Activated B cell treated with CpG ODN at 0.5 μM for 24 hours (primary cell): ENCODE data around the gene CACHD1. TPM values are rescaled to one million over a fixed set of nuclear protein-coding genes. Genes with fewer than 3 reads are reported as not detected.

Experiments used
- ATAC-seq: fragments of 200-7000 bp; cut with Tn5 transposase; one replicate; pipeline ENCODE4 v1.10.0; 2021; ENCODE audit warnings: low read depth, mild to moderate bottlenecking, moderate library complexity
- CTCF ChIA-PET: fragments of 350-600 bp; sonication (Branson Sonifier 250); formaldehyde crosslinking; loops from one replicate; lab custom pipeline; 2021; ENCODE audit warnings: antibody characterized with exemption; lab: Charles Lee
- POLR2A ChIA-PET: fragments of 350-600 bp; sonication (Branson Sonifier 250); formaldehyde crosslinking; loops from one replicate; lab custom pipeline; 2021; ENCODE audit warnings: antibody characterized with exemption; lab: Charles Lee
- DNase-seq: peaks from one replicate; pipeline ENCODE4 v3.0.0; 2022
- H3K27ac Mint-ChIP-seq: one replicate; pipeline ENCODE4 v1.8.0; 2020; ENCODE audit warnings: mixed read lengths
- H3K27me3 Mint-ChIP-seq: one replicate; pipeline ENCODE4 v1.8.0; 2021; ENCODE audit warnings: mixed read lengths
- H3K36me3 Mint-ChIP-seq: one replicate; pipeline ENCODE4 v1.8.0; 2021; ENCODE audit warnings: low read depth, mixed read lengths
- H3K4me1 Mint-ChIP-seq: one replicate; pipeline ENCODE4 v1.8.0; 2021; ENCODE audit warnings: mixed read lengths
- H3K4me3 Mint-ChIP-seq: one replicate; pipeline ENCODE4 v1.8.0; 2020; ENCODE audit warnings: mild to moderate bottlenecking, mixed read lengths
- H3K9me3 Mint-ChIP-seq: one replicate; pipeline ENCODE4 v1.8.0; 2020; ENCODE audit warnings: mixed read lengths
- intact Hi-C: fragments of 100-400 bp; cut with micrococcal nuclease; formaldehyde crosslinking; loops from one replicate; pipeline ENCODE4 v1.15.1; 2024
- total RNA-seq: library from RNA; stranded (reverse); gene quantifications from 2 replicates; pipeline ENCODE4 v1.2.3, GENCODE V29; 2022
- TF ChIP-seq, protein P1 (sequence below): fragments of 200-600 bp; IDR thresholded peaks from one replicate; pipeline ENCODE4 v1.8.0; 2022; ENCODE audit warnings: antibody characterized with exemption, mild to moderate bottlenecking

CACHD1 gene
- total RNA-seq, 1 donor from 2014 or later = 0.22 TPM

DNA sequence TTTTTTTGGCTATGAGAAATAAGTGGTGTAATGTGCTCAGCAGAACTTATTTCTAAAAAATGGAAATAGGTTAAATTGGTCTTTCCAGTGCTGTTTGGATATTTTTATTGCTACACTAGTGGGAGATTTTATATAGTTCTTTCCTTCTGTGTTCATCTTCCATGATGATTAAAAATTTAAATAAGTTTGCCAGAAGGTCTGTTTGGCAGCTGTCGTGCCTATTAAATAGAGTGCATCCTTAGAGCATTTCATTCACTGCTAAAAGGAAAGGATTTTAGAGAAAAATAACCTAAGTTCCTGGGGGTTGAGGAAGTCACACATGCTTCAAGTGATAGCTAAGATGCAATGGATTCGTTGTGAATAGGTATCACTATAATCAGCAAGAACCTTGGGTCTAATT lies 245.3 kb downstream of the CACHD1 start:
- intact Hi-C loops = no loop called here
- H3K4me3 Mint-ChIP-seq = no peak overlapping the region
- no peak for ATAC-seq
- H3K9me3 Mint-ChIP-seq = peaks cover 9% of the 10 kb centered on the region
- H3K27me3 Mint-ChIP-seq = peaks cover 10% of the 10 kb centered on the region
- ChIA-PET CTCF (no interaction called here), POLR2A (no interaction called here)
- TF ChIP-seq, protein P1, sequence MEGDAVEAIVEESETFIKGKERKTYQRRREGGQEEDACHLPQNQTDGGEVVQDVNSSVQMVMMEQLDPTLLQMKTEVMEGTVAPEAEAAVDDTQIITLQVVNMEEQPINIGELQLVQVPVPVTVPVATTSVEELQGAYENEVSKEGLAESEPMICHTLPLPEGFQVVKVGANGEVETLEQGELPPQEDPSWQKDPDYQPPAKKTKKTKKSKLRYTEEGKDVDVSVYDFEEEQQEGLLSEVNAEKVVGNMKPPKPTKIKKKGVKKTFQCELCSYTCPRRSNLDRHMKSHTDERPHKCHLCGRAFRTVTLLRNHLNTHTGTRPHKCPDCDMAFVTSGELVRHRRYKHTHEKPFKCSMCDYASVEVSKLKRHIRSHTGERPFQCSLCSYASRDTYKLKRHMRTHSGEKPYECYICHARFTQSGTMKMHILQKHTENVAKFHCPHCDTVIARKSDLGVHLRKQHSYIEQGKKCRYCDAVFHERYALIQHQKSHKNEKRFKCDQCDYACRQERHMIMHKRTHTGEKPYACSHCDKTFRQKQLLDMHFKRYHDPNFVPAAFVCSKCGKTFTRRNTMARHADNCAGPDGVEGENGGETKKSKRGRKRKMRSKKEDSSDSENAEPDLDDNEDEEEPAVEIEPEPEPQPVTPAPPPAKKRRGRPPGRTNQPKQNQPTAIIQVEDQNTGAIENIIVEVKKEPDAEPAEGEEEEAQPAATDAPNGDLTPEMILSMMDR = no peak
- no peaks in the 10 kb centered on the region for H3K36me3 Mint-ChIP-seq
- DNase-seq = no peak
- no peak overlapping the region for H3K27ac Mint-ChIP-seq
- H3K4me1 Mint-ChIP-seq = no peaks in the 10 kb centered on the region

DNA sequence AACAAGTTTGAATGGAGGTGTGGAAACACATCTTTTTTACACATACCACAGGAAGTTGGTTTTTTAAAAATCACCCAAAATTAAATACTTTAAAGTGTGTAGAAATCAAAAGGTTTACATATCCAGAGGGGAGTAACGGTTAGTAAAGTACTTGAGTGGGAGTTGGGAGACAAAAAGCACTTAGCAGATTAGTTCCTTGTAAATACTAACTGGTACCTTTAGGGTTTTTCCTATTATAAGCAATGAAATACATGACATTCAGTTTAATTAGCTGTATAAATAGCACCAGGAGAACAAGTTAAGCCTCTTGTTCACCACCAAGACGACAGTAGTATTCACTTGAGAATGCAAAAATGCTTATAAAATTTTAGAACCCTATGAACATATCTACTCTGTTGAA lies 251.2 kb downstream of the CACHD1 start:
- no peak overlapping the region for H3K27ac Mint-ChIP-seq
- no peaks in the 10 kb centered on the region for H3K4me1 Mint-ChIP-seq
- POLR2A ChIA-PET = no interaction called here

DNA sequence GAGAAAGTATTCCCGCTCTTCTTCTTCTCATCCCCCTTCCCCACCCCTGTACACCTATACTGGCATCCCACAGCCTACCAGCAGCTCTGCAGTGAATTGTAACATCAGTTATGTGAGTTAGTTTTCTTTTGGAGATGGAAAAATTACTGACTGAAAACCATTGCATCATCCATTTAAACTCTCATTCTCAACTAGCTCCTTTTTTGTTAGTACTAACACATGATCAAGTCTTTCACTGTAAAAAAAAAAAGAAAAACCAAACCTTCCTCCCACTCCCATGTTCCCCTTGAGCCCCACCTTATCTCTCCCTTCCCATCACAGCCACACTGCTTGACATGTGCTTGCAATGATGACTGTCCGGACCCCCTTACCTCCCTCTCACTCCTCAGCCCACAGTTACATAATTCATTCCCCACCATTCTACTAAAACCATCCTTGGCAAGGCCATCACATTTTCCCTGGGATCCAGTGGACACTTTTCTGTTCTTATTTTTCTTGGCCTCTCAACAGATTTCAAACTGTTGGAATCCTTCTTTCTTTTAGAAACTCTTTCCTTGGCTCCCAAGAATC lies 251.7 kb downstream of the CACHD1 start:
- CTCF ChIA-PET = no interaction called here
- no peaks in the 10 kb centered on the region for H3K4me1 Mint-ChIP-seq
- intact Hi-C loops = no loop called here
- H3K27ac Mint-ChIP-seq = no peak overlapping the region
- H3K27me3 Mint-ChIP-seq = peaks cover 40% of the 10 kb centered on the region
- H3K9me3 Mint-ChIP-seq = peaks cover 9% of the 10 kb centered on the region
- no peaks in the 10 kb centered on the region for H3K36me3 Mint-ChIP-seq
- no peak for ATAC-seq
- H3K4me3 Mint-ChIP-seq = no peak overlapping the region
- POLR2A ChIA-PET = no interaction called here
- DNase-seq = no peak
- TF ChIP-seq, protein P1 = no peak

More for the DNA sequence above, 251.2 kb downstream of the CACHD1 start:
- DNase-seq = no peak
- intact Hi-C loops = no loop called here
- H3K9me3 Mint-ChIP-seq = peaks cover 9% of the 10 kb centered on the region
- H3K27me3 Mint-ChIP-seq = peaks cover 40% of the 10 kb centered on the region
- TF ChIP-seq, protein P1 = no peak
- no peaks in the 10 kb centered on the region for H3K36me3 Mint-ChIP-seq
- CTCF ChIA-PET = no interaction called here
- no peak for ATAC-seq
- H3K4me3 Mint-ChIP-seq = no peak overlapping the region

DNA sequence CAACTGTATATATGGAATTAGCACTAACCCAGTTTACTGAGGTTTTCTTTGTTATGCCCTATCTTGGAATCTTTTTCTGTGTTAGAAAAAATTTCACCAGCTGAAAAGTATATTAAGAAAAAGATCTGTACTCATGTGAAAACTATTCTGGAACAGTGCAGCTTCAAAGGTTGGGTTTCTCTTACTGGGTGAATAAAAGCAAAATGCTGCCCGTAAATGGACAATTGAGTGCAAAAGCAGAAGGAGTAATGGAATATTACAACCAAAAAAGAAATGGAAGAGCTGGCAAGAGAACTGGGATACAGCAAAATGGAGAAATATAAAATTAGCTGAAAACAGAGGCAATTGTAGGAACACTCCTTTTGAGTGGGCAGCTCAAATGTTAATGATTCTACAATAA lies 257.9 kb downstream of the CACHD1 start:
- Mint-ChIP-seq H3K36me3 (no peaks in the 10 kb centered on the region), H3K27ac (no peak overlapping the region)
- TF ChIP-seq, protein P1 = no peak

DNA sequence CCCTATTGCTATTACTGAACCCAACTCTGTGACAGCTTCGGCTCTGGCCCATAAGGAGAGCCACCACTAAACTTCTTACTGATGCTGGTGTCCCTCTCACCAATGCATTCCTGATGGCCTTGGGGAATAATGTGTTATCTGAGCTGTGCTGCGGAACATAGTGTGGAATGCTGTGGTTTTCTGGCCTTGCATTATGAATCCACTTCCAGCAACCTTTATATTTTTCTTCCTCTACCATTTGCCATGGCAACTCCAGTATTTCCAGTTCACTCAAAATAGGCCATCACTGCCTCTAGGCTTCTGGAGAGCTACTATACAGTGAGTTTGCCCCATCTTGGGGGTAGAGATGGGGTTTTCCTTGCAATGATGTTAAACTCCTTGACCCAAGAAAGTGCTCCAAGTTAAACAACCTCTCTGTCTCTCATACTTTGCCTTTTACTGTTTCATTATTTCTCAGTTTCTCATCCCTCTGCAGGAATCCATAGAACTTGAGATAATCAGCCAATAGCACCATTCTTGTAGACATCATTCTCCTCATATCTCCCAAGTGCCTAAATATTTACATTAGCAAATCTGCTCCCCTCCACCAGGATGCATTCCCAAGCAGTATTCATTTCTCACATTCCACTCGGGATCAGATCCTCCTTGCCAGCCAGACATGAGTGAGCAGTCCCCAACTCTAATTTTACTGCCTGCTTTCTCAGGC lies 263.8 kb downstream of the CACHD1 start:
- Mint-ChIP-seq H3K4me3 (no peak overlapping the region), H3K27ac (no peak overlapping the region), H3K27me3 (peaks cover 4% of the 10 kb centered on the region), H3K4me1 (no peaks in the 10 kb centered on the region), H3K9me3 (no peaks in the 10 kb centered on the region), H3K36me3 (no peaks in the 10 kb centered on the region)
- CTCF ChIA-PET = no interaction called here
- no peak for ATAC-seq
- intact Hi-C loops = no loop called here
- no peak for DNase-seq
- TF ChIP-seq, protein P1 = no peak
- POLR2A ChIA-PET = no interaction called here

More for the DNA sequence above, 257.9 kb downstream of the CACHD1 start:
- POLR2A ChIA-PET = no interaction called here
- Mint-ChIP-seq H3K4me3 (no peak overlapping the region), H3K27me3 (peaks cover 16% of the 10 kb centered on the region), H3K9me3 (no peaks in the 10 kb centered on the region), H3K4me1 (no peaks in the 10 kb centered on the region)
- intact Hi-C loops = no loop called here
- no peak for ATAC-seq
- CTCF ChIA-PET = no interaction called here
- DNase-seq = no peak
